Raji (cell line): Measurements from ENCODE around the gene SLC35F3.

ENCODE experiments used
- POLR2A ChIP-seq: IDR thresholded peaks from 2 replicates; pipeline ENCODE4 v1.6.1; 2011; ENCODE audit warnings: low read depth, low read length, control low read depth; ENCODE audit not compliant: insufficient read depth

The SLC35F3 gene

GRCh38 chr1:234044079-234044478 is 139.6 kb downstream of the SLC35F3 start:
- no peak for TF ChIP-seq POLR2A

- no peak for TF ChIP-seq POLR2A
Measured at GRCh38 chr1:234047123-234047522, 142.6 kb downstream of the SLC35F3 start.

GRCh38 chr1:234062166-234062565 is 157.7 kb downstream of the SLC35F3 start:
- no peak for TF ChIP-seq POLR2A

- no peak for TF ChIP-seq POLR2A
Measured at GRCh38 chr1:234065794-234066447, 161.4 kb downstream of the SLC35F3 start.

GRCh38 chr1:234067581-234068337 is 163.3 kb downstream of the SLC35F3 start:
- TF ChIP-seq POLR2A = no peak

GRCh38 chr1:234069760-234070159 is 165.3 kb downstream of the SLC35F3 start:
- TF ChIP-seq POLR2A = no peak

- no peak for TF ChIP-seq POLR2A
Measured at GRCh38 chr1:234072793-234073192, 168.3 kb downstream of the SLC35F3 start.

GRCh38 chr1:234078143-234078542 is 173.7 kb downstream of the SLC35F3 start:
- TF ChIP-seq POLR2A = no peak

GRCh38 chr1:234079896-234080295 is 175.4 kb downstream of the SLC35F3 start:
- no peak for TF ChIP-seq POLR2A

GRCh38 chr1:234083460-234083859 is 179.0 kb downstream of the SLC35F3 start:
- no peak for TF ChIP-seq POLR2A

GRCh38 chr1:234089396-234089795 is 184.9 kb downstream of the SLC35F3 start:
- TF ChIP-seq POLR2A = no peak

GRCh38 chr1:234090212-234091064 is 186.0 kb downstream of the SLC35F3 start:
- no peak for TF ChIP-seq POLR2A

GRCh38 chr1:234091065-234091401 is 186.6 kb downstream of the SLC35F3 start:
- TF ChIP-seq POLR2A = no peak

- no peak for TF ChIP-seq POLR2A
Measured at GRCh38 chr1:234091876-234092275, 187.4 kb downstream of the SLC35F3 start.

GRCh38 chr1:234093107-234093506 is 188.6 kb downstream of the SLC35F3 start:
- no peak for TF ChIP-seq POLR2A

- TF ChIP-seq POLR2A = no peak
Measured at GRCh38 chr1:234093741-234094140, 189.3 kb downstream of the SLC35F3 start.
